RWPE2 (cell line): ENCODE results near the gene SAMSN1.

Experiments used
- ATAC-seq: fragments of 200-7000 bp; cut with Tn5 transposase; 3 replicates; pipeline ENCODE4 v1.9.1; 2021; ENCODE audit warnings: low read depth
- DNase-seq: peaks from one replicate; pipeline ENCODE4 v3.0.0-alpha.2; 2020; ENCODE audit warnings: low spot score
- H3K27ac ChIP-seq: fragments of 450-650 bp; 2 replicates; pipeline ENCODE4 v1.5.1; 2017; ENCODE audit warnings: mild to moderate bottlenecking; ENCODE audit not compliant: poor library complexity, severe bottlenecking
- H3K27me3 ChIP-seq: fragments of 250-450 bp; sonication (Bioruptor Pico); 2 replicates; pipeline ENCODE4 v1.5.1; 2021; ENCODE audit warnings: mild to moderate bottlenecking, moderate library complexity; ENCODE audit not compliant: insufficient read depth, poor library complexity, severe bottlenecking
- H3K36me3 ChIP-seq: fragments of 250-450 bp; sonication (Bioruptor Pico); 2 replicates; pipeline ENCODE4 v1.5.1; 2020; ENCODE audit warnings: low read depth, mild to moderate bottlenecking, moderate library complexity
- H3K4me1 ChIP-seq: fragments of 250-450 bp; sonication (Bioruptor Pico); 2 replicates; pipeline ENCODE4 v1.5.1; 2021; ENCODE audit warnings: mild to moderate bottlenecking, moderate library complexity; ENCODE audit not compliant: insufficient read depth, poor library complexity, severe bottlenecking
- H3K4me3 ChIP-seq: fragments of 250-450 bp; sonication (Bioruptor Pico); 2 replicates; pipeline ENCODE4 v1.5.1; 2021; ENCODE audit warnings: mild to moderate bottlenecking, moderate library complexity; ENCODE audit not compliant: severe bottlenecking
- H3K9me3 ChIP-seq: fragments of 250-450 bp; sonication (Bioruptor Pico); 2 replicates; pipeline ENCODE4 v1.5.1; 2021; ENCODE audit warnings: mild to moderate bottlenecking, moderate library complexity; ENCODE audit not compliant: severe bottlenecking
- CTCF ChIP-seq: fragments of 450-650 bp; IDR thresholded peaks from one replicate; pipeline ENCODE4 v1.5.1; 2017; ENCODE audit warnings: mild to moderate bottlenecking, moderate library complexity; ENCODE audit not compliant: poor library complexity, severe bottlenecking

Gene SAMSN1

GRCh38 chr21:14451546-14451945, 94.6 kb downstream of the SAMSN1 start:
- no peak for ATAC-seq
- Histone ChIP-seq H3K9me3 (no peaks in the 10 kb centered on the region), H3K4me1 (no peaks in the 10 kb centered on the region), H3K4me3 (no peak overlapping the region), H3K27me3 (no peaks in the 10 kb centered on the region), H3K27ac (no peak overlapping the region), H3K36me3 (no peaks in the 10 kb centered on the region)
- no peak for TF ChIP-seq CTCF
- no peak for DNase-seq

GRCh38 chr21:14448784-14449183, 97.3 kb downstream of the SAMSN1 start:
- H3K4me1 ChIP-seq: no peaks in the 10 kb centered on the region
- H3K9me3 ChIP-seq: no peaks in the 10 kb centered on the region
- no peak overlapping the region for H3K4me3 ChIP-seq
- no peaks in the 10 kb centered on the region for H3K27me3 ChIP-seq
- TF ChIP-seq CTCF: no peak
- ATAC-seq (no peak), DNase-seq (no peak)
- no peak overlapping the region for H3K27ac ChIP-seq
- H3K36me3 ChIP-seq: no peaks in the 10 kb centered on the region

GRCh38 chr21:14438211-14438610, 107.9 kb downstream of the SAMSN1 start:
- H3K4me1 ChIP-seq: no peaks in the 10 kb centered on the region
- TF ChIP-seq CTCF: no peak
- H3K4me3 ChIP-seq: no peak overlapping the region
- H3K36me3 ChIP-seq: no peaks in the 10 kb centered on the region
- DNase-seq (no peak), ATAC-seq (no peak)
- H3K27ac ChIP-seq: no peak overlapping the region
- no peaks in the 10 kb centered on the region for H3K9me3 ChIP-seq
- no peaks in the 10 kb centered on the region for H3K27me3 ChIP-seq

GRCh38 chr21:14435423-14435822, 110.7 kb downstream of the SAMSN1 start:
- ATAC-seq (no peak), DNase-seq (no peak)
- TF ChIP-seq CTCF: no peak
- Histone ChIP-seq H3K27ac (no peak overlapping the region), H3K4me3 (no peak overlapping the region), H3K36me3 (no peaks in the 10 kb centered on the region), H3K4me1 (no peaks in the 10 kb centered on the region), H3K9me3 (no peaks in the 10 kb centered on the region), H3K27me3 (no peaks in the 10 kb centered on the region)
